ENCODE measurements around the gene CUL2.

The CUL2 gene

GRCh38 chr10:35011771-35012191 lies 78.4 kb downstream of the CUL2 start:
- H3K9me2 ChIP-seq (replicated peaks; ENCODE audit: control insufficient read depth, low read length) = no peaks in the 10 kb centered on the region

GRCh38 chr10:35007858-35008301 lies 82.3 kb downstream of the CUL2 start:
- Histone ChIP-seq H3K4me1 (ENCODE audit: control insufficient read depth, low read length) (no peaks in the 10 kb centered on the region), H3K27me3 (ENCODE audit: control insufficient read depth, low read length) (no peaks in the 10 kb centered on the region), H3K4me2 (ENCODE audit: low read length) (no peak overlapping the region), H3K27ac (ENCODE audit: low read depth, low read length) (no peak overlapping the region), H4K20me1 (ENCODE audit: control insufficient read depth, insufficient read depth, low read depth, low read length) (no peaks in the 10 kb centered on the region), H3K4me3 (ENCODE audit: low read length) (no peak overlapping the region), H3K9me2 (replicated peaks; ENCODE audit: control insufficient read depth, low read length) (no peaks in the 10 kb centered on the region), H3F3A (ENCODE audit: control insufficient read depth, insufficient read depth) (no peaks in the 10 kb centered on the region), H3K9me3 (ENCODE audit: control insufficient read depth, insufficient read depth, low read length) (no peaks in the 10 kb centered on the region), H3K36me3 (ENCODE audit: control insufficient read depth, low read length) (peaks cover 27% of the 10 kb centered on the region), H3K79me2 (ENCODE audit: control insufficient read depth, low read length) (no peaks in the 10 kb centered on the region)
- TF ChIP-seq CTCF (IDR thresholded peaks at IDR 0.05; ENCODE audit: low read depth, low read length, poor library complexity, severe bottlenecking) = no peak
- TF ChIP-seq EZH2phosphoT487 (IDR thresholded peaks at IDR 0.05; ENCODE audit: borderline replicate concordance, low read length) = no peak

More at GRCh38 chr10:35011771-35012191, 78.4 kb downstream of the CUL2 start:
- Histone ChIP-seq H3K9me3 (ENCODE audit: control insufficient read depth, insufficient read depth, low read length) (no peaks in the 10 kb centered on the region), H3K27me3 (ENCODE audit: control insufficient read depth, low read length) (no peaks in the 10 kb centered on the region), H3F3A (ENCODE audit: control insufficient read depth, insufficient read depth) (no peaks in the 10 kb centered on the region), H3K4me2 (ENCODE audit: low read length) (no peak overlapping the region), H3K36me3 (ENCODE audit: control insufficient read depth, low read length) (peaks cover 42% of the 10 kb centered on the region), H3K4me3 (ENCODE audit: low read length) (no peak overlapping the region), H3K79me2 (ENCODE audit: control insufficient read depth, low read length) (no peaks in the 10 kb centered on the region), H4K20me1 (ENCODE audit: control insufficient read depth, insufficient read depth, low read depth, low read length) (no peaks in the 10 kb centered on the region), H3K27ac (ENCODE audit: low read depth, low read length) (no peak overlapping the region), H3K4me1 (ENCODE audit: control insufficient read depth, low read length) (no peaks in the 10 kb centered on the region)
- no peak for TF ChIP-seq CTCF (IDR thresholded peaks at IDR 0.05; ENCODE audit: low read depth, low read length, poor library complexity, severe bottlenecking)
- no peak for TF ChIP-seq EZH2phosphoT487 (IDR thresholded peaks at IDR 0.05; ENCODE audit: borderline replicate concordance, low read length)

- Histone ChIP-seq H3K27ac (ENCODE audit: low read depth, low read length) (no peak overlapping the region), H4K20me1 (ENCODE audit: control insufficient read depth, insufficient read depth, low read depth, low read length) (no peaks in the 10 kb centered on the region), H3K4me3 (ENCODE audit: low read length) (no peak overlapping the region)
Observed at GRCh38 chr10:35006836-35007235, 83.3 kb downstream of the CUL2 start.

More at GRCh38 chr10:35006836-35007235, 83.3 kb downstream of the CUL2 start:
- Histone ChIP-seq H3K4me2 (ENCODE audit: low read length) (no peak overlapping the region), H3K36me3 (ENCODE audit: control insufficient read depth, low read length) (peaks cover 22% of the 10 kb centered on the region), H3K79me2 (ENCODE audit: control insufficient read depth, low read length) (no peaks in the 10 kb centered on the region), H3F3A (ENCODE audit: control insufficient read depth, insufficient read depth) (no peaks in the 10 kb centered on the region), H3K9me3 (ENCODE audit: control insufficient read depth, insufficient read depth, low read length) (no peaks in the 10 kb centered on the region), H3K9me2 (replicated peaks; ENCODE audit: control insufficient read depth, low read length) (no peaks in the 10 kb centered on the region), H3K27me3 (ENCODE audit: control insufficient read depth, low read length) (no peaks in the 10 kb centered on the region), H3K4me1 (ENCODE audit: control insufficient read depth, low read length) (no peaks in the 10 kb centered on the region)
- TF ChIP-seq CTCF (IDR thresholded peaks at IDR 0.05; ENCODE audit: low read depth, low read length, poor library complexity, severe bottlenecking) (no peak), EZH2phosphoT487 (IDR thresholded peaks at IDR 0.05; ENCODE audit: borderline replicate concordance, low read length) (no peak)

All from DOHH2 (cell line).